Measurements from ENCODE around the gene TOM1L2.

The TOM1L2 gene

GRCh38 chr17:17898673-17899072 is 73.5 kb downstream of the TOM1L2 start:
- no peak for ATAC-seq
- H3K36me3 Mint-ChIP-seq = peaks cover 33% of the 10 kb centered on the region
- no peaks in the 10 kb centered on the region for H3K4me1 Mint-ChIP-seq
- H3K27ac Mint-ChIP-seq = no peak overlapping the region
- no peak overlapping the region for H3K4me3 Mint-ChIP-seq
- H3K27me3 Mint-ChIP-seq = no peaks in the 10 kb centered on the region
- H3K9me3 Mint-ChIP-seq = no peaks in the 10 kb centered on the region

- H3K4me3 Mint-ChIP-seq = no peak overlapping the region
- ATAC-seq = no peak
- no peaks in the 10 kb centered on the region for H3K27me3 Mint-ChIP-seq
- H3K27ac Mint-ChIP-seq = no peak overlapping the region
- peaks cover 45% of the 10 kb centered on the region for H3K36me3 Mint-ChIP-seq
- H3K9me3 Mint-ChIP-seq = no peaks in the 10 kb centered on the region
- no peaks in the 10 kb centered on the region for H3K4me1 Mint-ChIP-seq
Measured at GRCh38 chr17:17897442-17897841, 74.8 kb downstream of the TOM1L2 start.

DNA sequence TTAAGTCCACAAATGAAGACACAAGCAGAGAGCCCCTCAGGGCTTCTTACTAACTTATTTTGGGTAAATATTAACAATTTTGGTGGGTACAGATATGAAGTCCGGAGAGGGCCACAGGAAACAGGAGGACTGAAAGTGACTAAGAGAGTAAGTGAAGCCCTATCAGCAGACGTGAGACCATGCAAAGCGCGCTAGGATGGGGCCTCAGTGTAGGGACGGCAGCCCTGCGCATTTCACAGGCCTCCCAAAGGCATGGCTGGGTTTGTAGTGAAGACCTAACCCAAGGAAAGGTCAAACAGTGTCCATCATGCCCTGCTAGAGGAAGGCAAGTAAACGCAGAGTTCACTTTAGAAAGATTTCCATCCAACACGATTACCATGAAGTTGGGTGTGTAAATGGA is 75.5 kb downstream of the TOM1L2 start:
- no peaks in the 10 kb centered on the region for H3K9me3 Mint-ChIP-seq
- H3K4me1 Mint-ChIP-seq = no peaks in the 10 kb centered on the region
- no peak overlapping the region for H3K27ac Mint-ChIP-seq
- H3K4me3 Mint-ChIP-seq = no peak overlapping the region
- H3K27me3 Mint-ChIP-seq = no peaks in the 10 kb centered on the region
- peaks cover 49% of the 10 kb centered on the region for H3K36me3 Mint-ChIP-seq
- ATAC-seq = no peak

GRCh38 chr17:17893801-17894644 is 78.2 kb downstream of the TOM1L2 start:
- peaks cover 56% of the 10 kb centered on the region for H3K36me3 Mint-ChIP-seq
- no peaks in the 10 kb centered on the region for H3K27me3 Mint-ChIP-seq
- peaks cover 17% of the 10 kb centered on the region for H3K4me1 Mint-ChIP-seq
- ATAC-seq = no peak
- no peaks in the 10 kb centered on the region for H3K9me3 Mint-ChIP-seq
- no peak overlapping the region for H3K27ac Mint-ChIP-seq
- no peak overlapping the region for H3K4me3 Mint-ChIP-seq

DNA sequence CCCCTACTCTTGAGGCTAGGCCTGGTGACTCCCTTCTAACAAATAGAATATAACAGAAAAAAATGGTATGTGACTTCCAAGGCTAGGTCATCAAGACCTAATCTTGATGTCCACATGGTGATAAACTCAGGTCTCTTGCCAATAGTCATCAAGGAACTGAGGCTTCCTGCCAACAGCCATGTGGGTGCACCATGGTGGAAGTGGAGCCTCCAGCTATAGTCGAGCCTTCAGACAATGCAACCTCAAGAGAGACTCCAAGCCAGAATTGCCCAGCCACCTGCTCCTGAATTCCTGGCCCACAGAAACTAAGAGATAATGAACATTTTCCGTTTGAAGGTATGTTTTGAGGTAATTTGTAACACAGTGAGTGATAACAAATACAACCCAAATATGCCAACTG is 79.5 kb downstream of the TOM1L2 start:
- Mint-ChIP-seq H3K4me3 (no peak overlapping the region), H3K4me1 (peaks cover 17% of the 10 kb centered on the region), H3K27ac (no peak overlapping the region), H3K27me3 (no peaks in the 10 kb centered on the region), H3K9me3 (no peaks in the 10 kb centered on the region), H3K36me3 (peaks cover 45% of the 10 kb centered on the region)
- no peak for ATAC-seq

- no peaks in the 10 kb centered on the region for H3K27me3 Mint-ChIP-seq
- no peaks in the 10 kb centered on the region for H3K9me3 Mint-ChIP-seq
- H3K27ac Mint-ChIP-seq = no peak overlapping the region
- H3K4me3 Mint-ChIP-seq = no peak overlapping the region
- peaks cover 45% of the 10 kb centered on the region for H3K36me3 Mint-ChIP-seq
- no peak for ATAC-seq
- H3K4me1 Mint-ChIP-seq = peaks cover 17% of the 10 kb centered on the region
Measured at GRCh38 chr17:17892009-17892408, 80.2 kb downstream of the TOM1L2 start.

GRCh38 chr17:17890773-17891759 is 81.1 kb downstream of the TOM1L2 start:
- no peak overlapping the region for H3K4me3 Mint-ChIP-seq
- H3K27me3 Mint-ChIP-seq = no peaks in the 10 kb centered on the region
- no peaks in the 10 kb centered on the region for H3K9me3 Mint-ChIP-seq
- no peak overlapping the region for H3K27ac Mint-ChIP-seq
- ATAC-seq = no peak
- H3K4me1 Mint-ChIP-seq = peaks cover 17% of the 10 kb centered on the region
- H3K36me3 Mint-ChIP-seq = peaks cover 37% of the 10 kb centered on the region

DNA sequence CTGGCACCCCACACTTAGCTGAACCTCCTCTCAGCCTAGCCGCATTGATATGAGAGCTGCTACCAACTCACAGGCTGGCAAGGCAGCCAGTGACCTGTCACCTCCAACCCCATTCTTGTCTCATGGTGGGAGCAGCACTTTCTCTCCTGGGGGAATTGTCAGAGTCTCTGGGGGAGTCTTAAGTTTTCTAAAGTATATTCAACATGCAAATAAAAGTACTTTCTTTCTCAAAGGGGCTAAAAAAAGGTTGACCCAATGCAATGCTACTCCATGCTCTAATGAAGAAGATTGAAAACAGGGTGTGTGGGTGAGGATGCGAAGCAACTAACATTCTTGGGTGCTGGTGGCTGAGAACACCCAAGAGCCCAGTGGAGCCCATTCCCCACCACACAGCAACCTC is 82.3 kb downstream of the TOM1L2 start:
- H3K9me3 Mint-ChIP-seq = no peaks in the 10 kb centered on the region
- ATAC-seq = no peak
- peaks cover 33% of the 10 kb centered on the region for H3K36me3 Mint-ChIP-seq
- H3K4me1 Mint-ChIP-seq = peaks cover 17% of the 10 kb centered on the region
- H3K4me3 Mint-ChIP-seq = no peak overlapping the region
- H3K27me3 Mint-ChIP-seq = no peaks in the 10 kb centered on the region
- H3K27ac Mint-ChIP-seq = no peak overlapping the region

DNA sequence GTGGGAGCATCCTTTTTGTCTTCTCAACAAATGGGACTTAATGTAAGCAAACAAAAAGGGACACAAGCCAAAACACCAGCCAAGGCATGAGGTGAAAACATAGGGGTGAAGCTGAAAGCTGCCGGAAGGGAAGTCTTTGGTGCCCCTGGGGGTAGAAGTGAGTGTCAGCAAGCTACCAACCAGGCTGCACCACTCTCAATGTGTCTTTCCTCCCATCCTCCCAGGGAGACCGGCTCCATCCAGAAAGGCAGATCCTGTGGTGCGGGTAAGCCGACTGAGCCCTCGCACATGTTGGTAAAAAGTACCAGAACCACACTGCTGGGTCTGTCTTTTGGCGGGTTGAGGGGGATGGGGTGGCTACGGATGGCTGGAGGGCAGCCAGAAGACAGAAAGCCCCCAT is 83.4 kb downstream of the TOM1L2 start:
- peaks cover 40% of the 10 kb centered on the region for H3K36me3 Mint-ChIP-seq
- H3K4me3 Mint-ChIP-seq = no peak overlapping the region
- no peak overlapping the region for H3K27ac Mint-ChIP-seq

DNA sequence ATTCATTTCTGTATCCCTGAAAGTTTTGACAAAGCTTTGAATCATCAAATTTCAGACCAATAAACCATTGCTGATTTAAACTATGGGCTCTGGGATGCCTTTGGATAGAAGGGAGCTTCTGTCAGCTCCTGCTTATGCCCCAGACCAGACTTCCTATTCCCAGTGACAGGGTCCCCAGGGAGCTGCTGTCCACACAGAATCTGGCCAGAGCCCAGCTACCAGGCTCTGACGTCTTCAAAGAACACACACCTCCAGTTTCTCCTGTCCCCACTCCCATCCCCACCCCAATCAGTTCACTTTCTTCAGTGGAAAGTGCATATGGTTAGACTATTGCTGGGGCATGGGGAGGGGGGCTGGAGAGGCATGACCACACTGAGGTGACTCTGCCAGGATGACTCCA is 83.8 kb downstream of the TOM1L2 start:
- no peak for ATAC-seq
- Mint-ChIP-seq H3K27ac (no peak overlapping the region), H3K4me1 (peaks cover 17% of the 10 kb centered on the region), H3K27me3 (no peaks in the 10 kb centered on the region), H3K9me3 (no peaks in the 10 kb centered on the region), H3K36me3 (peaks cover 35% of the 10 kb centered on the region), H3K4me3 (no peak overlapping the region)

More for the DNA sequence above, 83.4 kb downstream of the TOM1L2 start:
- peaks cover 17% of the 10 kb centered on the region for H3K4me1 Mint-ChIP-seq
- ATAC-seq = no peak
- H3K9me3 Mint-ChIP-seq = no peaks in the 10 kb centered on the region
- no peaks in the 10 kb centered on the region for H3K27me3 Mint-ChIP-seq

GRCh38 chr17:17887752-17888304 is 84.4 kb downstream of the TOM1L2 start:
- peaks cover 30% of the 10 kb centered on the region for H3K36me3 Mint-ChIP-seq
- peaks cover 17% of the 10 kb centered on the region for H3K4me1 Mint-ChIP-seq
- no peak for ATAC-seq
- no peaks in the 10 kb centered on the region for H3K27me3 Mint-ChIP-seq
- no peak overlapping the region for H3K27ac Mint-ChIP-seq
- no peaks in the 10 kb centered on the region for H3K9me3 Mint-ChIP-seq
- H3K4me3 Mint-ChIP-seq = no peak overlapping the region

GRCh38 chr17:17886726-17887125 is 85.5 kb downstream of the TOM1L2 start:
- Mint-ChIP-seq H3K4me3 (no peak overlapping the region), H3K4me1 (peaks cover 17% of the 10 kb centered on the region), H3K27me3 (no peaks in the 10 kb centered on the region), H3K36me3 (peaks cover 28% of the 10 kb centered on the region), H3K27ac (no peak overlapping the region), H3K9me3 (no peaks in the 10 kb centered on the region)
- ATAC-seq = no peak

DNA sequence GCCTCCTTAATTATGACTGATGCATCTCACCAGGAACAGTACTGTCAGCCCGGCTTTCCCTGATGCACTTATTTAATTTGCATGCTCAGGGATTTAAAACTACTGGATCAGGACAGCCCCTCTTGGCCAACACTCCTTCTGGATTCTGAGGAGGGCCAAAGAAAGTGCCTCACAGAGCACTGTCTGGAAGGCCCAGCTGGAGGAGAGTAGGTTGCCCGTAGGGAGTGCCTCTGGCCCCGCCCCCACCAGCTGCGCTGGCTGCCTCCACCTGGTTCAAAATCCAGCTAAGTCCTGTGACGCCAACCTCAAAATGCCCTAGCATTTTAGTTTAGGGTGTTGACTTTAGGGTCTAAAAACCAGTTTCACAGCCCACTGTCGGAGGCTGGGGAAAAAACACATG is 86.0 kb downstream of the TOM1L2 start:
- Mint-ChIP-seq H3K36me3 (peaks cover 23% of the 10 kb centered on the region), H3K27ac (no peak overlapping the region), H3K4me1 (peaks cover 16% of the 10 kb centered on the region), H3K4me3 (no peak overlapping the region), H3K9me3 (no peaks in the 10 kb centered on the region), H3K27me3 (no peaks in the 10 kb centered on the region)
- ATAC-seq = no peak

DNA sequence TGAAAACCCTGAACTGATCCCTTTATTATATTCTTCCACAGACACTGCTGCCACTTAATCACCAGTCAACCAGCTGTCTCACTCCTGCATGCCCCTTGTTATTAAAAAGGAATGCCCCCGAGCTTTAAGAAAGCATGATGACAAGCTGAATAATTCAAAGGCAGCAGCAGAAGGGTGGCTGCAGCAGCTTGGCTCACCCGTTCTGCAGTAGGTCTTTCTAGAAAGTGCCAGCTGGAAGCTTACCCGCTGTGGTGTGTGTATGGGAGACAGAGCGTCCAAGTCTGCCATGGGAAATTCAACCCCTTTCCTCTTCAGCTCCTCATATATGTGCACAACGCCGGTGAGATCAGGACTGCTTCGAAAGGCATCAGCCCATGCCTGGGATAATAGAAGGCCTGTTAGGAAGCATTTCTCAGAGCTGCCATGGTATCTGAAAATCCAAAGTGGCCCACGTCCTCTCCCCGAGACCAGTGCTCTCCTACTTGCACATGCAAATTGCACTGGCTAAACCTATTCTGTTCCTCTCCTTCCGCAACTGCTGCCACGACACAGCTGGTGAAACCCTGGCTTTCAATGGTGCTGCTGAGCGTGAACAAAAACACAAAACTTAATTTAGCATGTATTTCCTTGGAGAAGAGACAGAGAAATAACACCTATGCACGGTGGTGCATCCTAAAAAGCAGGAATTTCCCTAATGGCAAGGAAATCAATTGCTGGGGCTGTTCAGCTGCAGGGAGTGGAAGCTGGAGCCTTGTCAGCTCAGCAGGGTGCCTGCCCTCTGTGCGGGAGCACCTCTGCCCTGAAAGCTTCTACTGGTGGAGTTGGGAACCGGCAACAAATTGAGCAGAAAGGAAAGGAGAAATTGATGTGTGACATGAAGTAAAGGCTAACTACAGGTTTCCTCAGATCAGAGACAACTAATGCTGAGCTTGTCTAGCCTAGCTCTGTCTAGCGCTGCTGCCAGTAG is 87.5 kb downstream of the TOM1L2 start:
- H3K9me3 Mint-ChIP-seq = no peaks in the 10 kb centered on the region
- no peak overlapping the region for H3K4me3 Mint-ChIP-seq
- no peaks in the 10 kb centered on the region for H3K27me3 Mint-ChIP-seq
- H3K36me3 Mint-ChIP-seq = peaks cover 29% of the 10 kb centered on the region
- peaks cover 2% of the 10 kb centered on the region for H3K4me1 Mint-ChIP-seq
- no peak for ATAC-seq
- no peak overlapping the region for H3K27ac Mint-ChIP-seq

All from stimulated activated memory B cell treated with anti-CD40 and anti-IgM and Interleukin-4, amounts not matched to agents 10 μg/mL and 1 μg/mL and 100 μg/mL, for 72 hours (primary cell).